Spleen (tissue), 7 donors: ENCODE data around the gene FOXL3.

Source experiments
- CTCF ChIP-seq, 11 experiments: fragments of 200-600 bp in 7 of 11; fragments of 450-650 bp in 4 of 11; sonication (generic) in 4 of 11; IDR thresholded peaks in 8 of 11; conservative IDR thresholded peaks in 3 of 11; 1 replicate in 7 of 11; 2 replicates in 4 of 11; pipeline versions ENCODE4 v1.4.0 to v1.8.0; 2016 to 2021; ENCODE audit warnings: antibody characterized with exemption in 11 of 11, inconsistent platforms in 4 of 11, mild to moderate bottlenecking in 1 of 11
- POLR2A ChIP-seq, 3 donors: fragments of 450-650 bp; IDR thresholded peaks; one replicate each; pipeline ENCODE4 v1.5.1; 2017; ENCODE audit warnings: antibody characterized with exemption in 3 of 3, mild to moderate bottlenecking in 1 of 3
- donor health status: DM: no; HTN: no; CAD: no; lungs with moderate emphysema.
- donor health status: DM: no; HTN: no; CAD: no.
- donor health status: DM: no; HTN: no; CAD: no.

- TF ChIP-seq CTCF (IDR thresholded peaks at IDR 0.05 in 8 of 11, conservative IDR thresholded peaks at IDR 0.05 in 3 of 11) = no peak
- TF ChIP-seq POLR2A (IDR thresholded peaks at IDR 0.05) = no peak
Measured at GRCh38 chr7:292826-293225, 2.9 kb downstream of the FOXL3 start.
